Upper lobe of right lung (tissue), 1 donor: Measurements from ENCODE around the gene CAMK1D. TPM values are rescaled to one million over a fixed set of nuclear protein-coding genes. Genes with fewer than 3 reads are reported as not detected.
A peak's percentile ranks its signal among the peaks of the same experiment; 100 is the strongest.

ENCODE experiments used
- ATAC-seq: fragments of 200-7000 bp; cut with Tn5 transposase; one replicate; pipeline ENCODE4 v1.9.1; 2020; ENCODE audit warnings: mild to moderate bottlenecking, moderate library complexity
- DNase-seq: peaks from one replicate; pipeline ENCODE4 v3.0.0-alpha.2; 2020
- H3K27ac ChIP-seq: fragments of 200-600 bp; one replicate; pipeline ENCODE4 v1.8.0; 2022
- H3K27me3 ChIP-seq: fragments of 200-600 bp; one replicate; pipeline ENCODE4 v1.8.0; 2022; ENCODE audit warnings: mild to moderate bottlenecking
- H3K36me3 ChIP-seq: fragments of 200-600 bp; one replicate; pipeline ENCODE4 v1.8.0; 2022
- H3K4me1 ChIP-seq: fragments of 200-600 bp; one replicate; pipeline ENCODE4 v1.8.0; 2022
- H3K4me3 ChIP-seq: fragments of 200-600 bp; one replicate; pipeline ENCODE4 v1.8.0; 2022; ENCODE audit warnings: mild to moderate bottlenecking
- H3K9me3 ChIP-seq: fragments of 200-600 bp; one replicate; pipeline ENCODE4 v1.8.0; 2022
- CTCF ChIP-seq: fragments of 200-600 bp; IDR thresholded peaks from one replicate; pipeline ENCODE4 v1.8.0; 2022; ENCODE audit warnings: antibody characterized with exemption
- intact Hi-C: fragments of 100-400 bp; cut with DNase I; formaldehyde crosslinking; loops from one replicate; pipeline ENCODE4 v1.11.0; 2022
- total RNA-seq: library from RNA; stranded (reverse); fragmentation: NEBNext Ultra II Directional; extraction: Animal tissue kit (Norgen Biotek cat#: 25700); gene quantifications from one replicate; pipeline ENCODE4 v1.2.1, GENCODE V29; 2021
- donor health status: DM: no; HTN: yes; CAD: no; lungs with severe emphysema.

CAMK1D gene
- total RNA-seq, 1 donor from 2014 or later, result 17.1 TPM

- no peak for DNase-seq
- no peak overlapping the region for H3K4me3 ChIP-seq
- H3K27ac ChIP-seq, result no peak overlapping the region
- peaks cover 6% of the 10 kb centered on the region for H3K4me1 ChIP-seq
- H3K36me3 ChIP-seq, result no peaks in the 10 kb centered on the region
- no peaks in the 10 kb centered on the region for H3K9me3 ChIP-seq
- no peak for TF ChIP-seq CTCF
- no peaks in the 10 kb centered on the region for H3K27me3 ChIP-seq
- no peak for ATAC-seq
- intact Hi-C loops, result no loop called here
These were observed 247.8 kb downstream of the CAMK1D start for GRCh38 chr10:12597176-12597575.

GRCh38 chr10:12597788-12598765, 248.7 kb downstream of the CAMK1D start:
- no peak for TF ChIP-seq CTCF
- no peaks in the 10 kb centered on the region for H3K36me3 ChIP-seq
- no peak for ATAC-seq

GRCh38 chr10:12600652-12601051, 251.3 kb downstream of the CAMK1D start:
- Histone ChIP-seq H3K4me1 (peaks cover 16% of the 10 kb centered on the region), H3K36me3 (no peaks in the 10 kb centered on the region), H3K9me3 (no peaks in the 10 kb centered on the region), H3K27ac (no peak overlapping the region), H3K4me3 (no peak overlapping the region), H3K27me3 (no peaks in the 10 kb centered on the region)
- ATAC-seq (no peak), DNase-seq (no peak)
- intact Hi-C loops, result no loop called here
- TF ChIP-seq CTCF, result no peak

More at GRCh38 chr10:12597788-12598765, 248.7 kb downstream of the CAMK1D start:
- peaks cover 10% of the 10 kb centered on the region for H3K4me1 ChIP-seq
- H3K4me3 ChIP-seq, result no peak overlapping the region
- no peaks in the 10 kb centered on the region for H3K27me3 ChIP-seq
- intact Hi-C loops, result no loop called here
- no peak for DNase-seq
- H3K9me3 ChIP-seq, result no peaks in the 10 kb centered on the region
- H3K27ac ChIP-seq, result no peak overlapping the region

GRCh38 chr10:12602521-12602920, 253.2 kb downstream of the CAMK1D start:
- no peaks in the 10 kb centered on the region for H3K27me3 ChIP-seq
- intact Hi-C loops, result no loop called here
- H3K36me3 ChIP-seq, result no peaks in the 10 kb centered on the region
- ATAC-seq (peak; percentile 55), DNase-seq (no peak)
- no peak for TF ChIP-seq CTCF
- H3K4me3 ChIP-seq, result no peak overlapping the region
- H3K4me1 ChIP-seq, result peaks cover 23% of the 10 kb centered on the region
- H3K27ac ChIP-seq, result no peak overlapping the region
- H3K9me3 ChIP-seq, result no peaks in the 10 kb centered on the region

- no peak for TF ChIP-seq CTCF
These were observed 254.6 kb downstream of the CAMK1D start for GRCh38 chr10:12603766-12604470.

More at GRCh38 chr10:12603766-12604470, 254.6 kb downstream of the CAMK1D start:
- H3K9me3 ChIP-seq, result no peaks in the 10 kb centered on the region
- no peaks in the 10 kb centered on the region for H3K36me3 ChIP-seq
- ATAC-seq, result no peak
- intact Hi-C loops, result no loop called here
- no peak for DNase-seq
- H3K4me1 ChIP-seq, result peaks cover 23% of the 10 kb centered on the region
- H3K27me3 ChIP-seq, result no peaks in the 10 kb centered on the region
- no peak overlapping the region for H3K27ac ChIP-seq
- H3K4me3 ChIP-seq, result no peak overlapping the region
